Heart right ventricle (tissue), 16 donors: ENCODE results near the gene SLMAP. TPM values are rescaled to one million over a fixed set of nuclear protein-coding genes. Genes with fewer than 3 reads are reported as not detected.

Experiments used
- ATAC-seq, 8 donors: fragments of 200-7000 bp; cut with Tn5 transposase; one replicate each; pipeline ENCODE4 v1.9.1; 2020; ENCODE audit warnings: mild to moderate bottlenecking in 8 of 8, moderate library complexity in 8 of 8, moderate number of reproducible peaks in 1 of 8
- DNase-seq, 2 donors: peaks; one replicate each; pipeline ENCODE4 v3.0.0-alpha.2; 2020
- H3K27ac ChIP-seq, 10 donors: fragments of 200-600 bp; sonication (generic) in 2 of 10; one replicate each; pipeline versions ENCODE4 v1.5.0 to v1.8.0; 2020 to 2022; ENCODE audit warnings: mild to moderate bottlenecking in 3 of 10
- H3K27me3 ChIP-seq, 7 donors: fragments of 200-600 bp; one replicate each; pipeline ENCODE4 v1.8.0; 2021 to 2022; ENCODE audit warnings: mild to moderate bottlenecking in 2 of 7
- H3K36me3 ChIP-seq, 9 donors: fragments of 200-600 bp; sonication (generic) in 1 of 9; one replicate each; pipeline versions ENCODE4 v1.5.0 to v1.8.0; 2020 to 2022; ENCODE audit warnings: mild to moderate bottlenecking in 2 of 9
- H3K4me1 ChIP-seq, 9 donors: fragments of 200-600 bp; sonication (generic) in 1 of 9; one replicate each; pipeline versions ENCODE4 v1.5.0 to v1.8.0; 2020 to 2022; ENCODE audit warnings: mild to moderate bottlenecking in 4 of 9
- H3K4me3 ChIP-seq, 10 donors: fragments of 200-600 bp; sonication (generic) in 2 of 10; one replicate each; pipeline versions ENCODE4 v1.5.0 to v1.8.0; 2020 to 2022; ENCODE audit warnings: mild to moderate bottlenecking in 7 of 10, moderate library complexity in 2 of 10
- H3K9me3 ChIP-seq, 11 donors: fragments of 200-600 bp in 10 of 11; sonication (generic) in 2 of 11; one replicate each; pipeline versions ENCODE4 v1.5.0 to v1.8.0; 2013 to 2022; ENCODE audit warnings: mild to moderate bottlenecking in 2 of 11, control low read depth in 1 of 11, moderate library complexity in 1 of 11
- WGBS, 2 donors: extraction: QIAGEN DNeasy Blood & Tissue Kit; methylation state at CpG; one replicate each; pipeline ENCODE4 v1.1.7; 2013; ENCODE audit warnings: inconsistent platforms in 1 of 2; 5-methylcytosine and 5-hydroxymethylcytosine counted together
- intact Hi-C, 10 donors: fragments of 100-400 bp; cut with DNase I; formaldehyde crosslinking; loops; one replicate each; pipeline versions ENCODE4 v1.11.1 to v1.14.2; 2022
- polyA plus RNA-seq, 2 donors: library from polyadenylated mRNA; stranded (reverse); fragments of 200-250 nt; gene quantifications; one replicate each; pipeline ENCODE4 v1.2.3, GENCODE V29; 2013
- total RNA-seq, 10 donors: library from RNA; stranded (reverse); fragmentation: NEBNext Ultra II Directional in 3 of 10; extraction: Animal tissue kit (Norgen Biotek cat#: 25700) in 3 of 10; gene quantifications; one replicate each; pipeline versions ENCODE4 v1.2.1 to v1.2.4, GENCODE V29; 2021 to 2023
- TF ChIP-seq, protein P1 (sequence below), 9 donors: fragments of 200-600 bp; sonication (generic) in 2 of 9; IDR thresholded peaks; one replicate each; pipeline versions ENCODE4 v1.5.0 to v1.8.0; 2021 to 2022; ENCODE audit warnings: antibody characterized with exemption in 9 of 9, mild to moderate bottlenecking in 5 of 9, moderate library complexity in 1 of 9
- donor health status: Arrhythmogenic right ventricular cardiomyopathy.
- donor health status: ischemic (EF 13 %, LVEDD 7.1; RV severe dilation, severe dysfunction).
- donor health status: healthy with polysubstance abuse.
- donor health status: DM: no; HTN: yes; CAD: no.
- donor health status: DM: no; HTN: no; CAD: no.
- donor health status: ischemic (EF 25% LVEDD 6.9; RV normal size, moderate dysfunction).
- donor health status: ischemic (EF 25% LVEDD 5.7; RV mildly dilated, moderate dysfunction).
- donor health status: healthy.
- donor health status: DM: yes; HTN: yes; CAD: no.
- donor health status: Ischemic cardiomyopathy.
- donor health status: ischemic (EF 35%, LVEDD 5.7; RV mildly dilated, moderate dysfunction).
- donor health status: nonischemic (EF 11% LVEDD 7.7; RV severe dilation, severe dysfunction).
- donor health status: DM: yes; HTN: yes; CAD: no.
- donor health status: PGD.
- donor health status: ischemic (EF 29% LVEDD 5.4; RV normal size, mild dysfunction).
- donor health status: nonischemic (EF 23%, LVEDD 6.1; RV moderate dilation, normal function).

Gene SLMAP
- total and polyA plus RNA-seq, 12 donors = 65.8 to 724 (median 341) TPM

DNA sequence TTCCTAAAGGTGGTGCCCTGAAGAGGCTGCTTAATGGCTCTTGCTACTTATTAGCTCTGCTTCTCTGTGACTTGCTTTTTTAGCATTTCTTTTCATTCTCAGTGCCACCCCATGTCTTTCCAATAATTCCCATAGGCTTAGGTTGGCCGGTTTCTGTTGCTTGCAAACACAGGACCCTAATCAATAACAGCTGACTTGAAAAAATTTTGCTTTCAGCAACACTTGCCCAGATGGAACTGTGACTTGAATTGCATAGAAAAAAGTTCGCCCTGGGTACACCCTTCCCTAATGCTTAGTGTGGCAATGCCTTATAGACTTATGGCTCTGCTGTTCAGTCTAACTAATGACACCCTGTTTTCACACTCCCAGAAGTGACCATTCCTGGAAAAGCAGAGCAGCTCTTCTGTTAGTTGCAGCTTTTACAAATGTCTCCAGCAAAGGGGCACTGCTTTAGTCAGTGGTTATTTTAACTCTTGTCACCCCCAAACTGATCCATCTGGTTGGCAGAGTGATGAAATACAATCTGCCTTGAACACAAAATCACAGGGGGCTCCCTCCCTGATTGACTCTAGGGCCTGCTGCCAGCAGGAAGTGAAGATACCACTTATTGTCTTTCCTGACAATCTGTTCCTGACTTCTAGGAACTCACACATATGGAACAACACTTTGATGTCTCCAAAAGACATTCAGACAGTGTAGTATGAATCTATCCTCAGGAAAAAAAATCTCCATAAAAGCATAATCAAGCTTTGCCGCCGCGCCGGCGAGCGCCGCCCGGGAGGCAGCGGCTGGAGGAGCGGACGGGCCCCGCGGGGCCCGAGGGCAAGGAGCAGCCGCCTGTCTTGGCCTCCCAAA lies 9.7 kb upstream of the SLMAP start:
- ATAC-seq = no peak
- 91% methylated on average over 15 to 16 of the region's 17 CpGs for WGBS, 2 donors
- H3K4me1 ChIP-seq = no peaks in the 10 kb centered on the region
- H3K27me3 ChIP-seq = no peaks in the 10 kb centered on the region
- intact Hi-C loops = no loop called here
- no peaks in the 10 kb centered on the region for H3K9me3 ChIP-seq
- TF ChIP-seq, protein P1, sequence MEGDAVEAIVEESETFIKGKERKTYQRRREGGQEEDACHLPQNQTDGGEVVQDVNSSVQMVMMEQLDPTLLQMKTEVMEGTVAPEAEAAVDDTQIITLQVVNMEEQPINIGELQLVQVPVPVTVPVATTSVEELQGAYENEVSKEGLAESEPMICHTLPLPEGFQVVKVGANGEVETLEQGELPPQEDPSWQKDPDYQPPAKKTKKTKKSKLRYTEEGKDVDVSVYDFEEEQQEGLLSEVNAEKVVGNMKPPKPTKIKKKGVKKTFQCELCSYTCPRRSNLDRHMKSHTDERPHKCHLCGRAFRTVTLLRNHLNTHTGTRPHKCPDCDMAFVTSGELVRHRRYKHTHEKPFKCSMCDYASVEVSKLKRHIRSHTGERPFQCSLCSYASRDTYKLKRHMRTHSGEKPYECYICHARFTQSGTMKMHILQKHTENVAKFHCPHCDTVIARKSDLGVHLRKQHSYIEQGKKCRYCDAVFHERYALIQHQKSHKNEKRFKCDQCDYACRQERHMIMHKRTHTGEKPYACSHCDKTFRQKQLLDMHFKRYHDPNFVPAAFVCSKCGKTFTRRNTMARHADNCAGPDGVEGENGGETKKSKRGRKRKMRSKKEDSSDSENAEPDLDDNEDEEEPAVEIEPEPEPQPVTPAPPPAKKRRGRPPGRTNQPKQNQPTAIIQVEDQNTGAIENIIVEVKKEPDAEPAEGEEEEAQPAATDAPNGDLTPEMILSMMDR (IDR thresholded peaks at IDR 0.05) = no peak
- no peaks in the 10 kb centered on the region for H3K36me3 ChIP-seq
- H3K4me3 ChIP-seq = no peak overlapping the region
- H3K27ac ChIP-seq = no peak overlapping the region
- no peak for DNase-seq

DNA sequence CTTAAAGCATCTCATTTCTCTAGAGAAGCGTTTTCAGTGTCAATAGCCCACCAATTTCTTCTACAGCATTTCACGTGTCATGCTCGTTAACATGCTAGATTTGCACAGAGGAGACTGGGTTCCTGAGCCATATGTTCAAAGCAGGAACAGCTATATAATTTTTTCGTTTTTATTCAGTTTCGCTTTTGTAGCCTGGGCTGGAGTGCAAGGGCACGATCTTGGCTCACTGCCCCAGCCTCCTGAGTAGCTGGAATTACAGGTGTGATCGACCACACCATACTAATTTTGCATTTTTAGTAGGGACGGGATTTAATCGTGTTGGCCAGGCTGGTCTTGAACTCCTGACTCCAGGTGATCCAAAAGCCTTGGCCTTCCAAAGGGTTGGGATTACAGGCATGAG lies 6.6 kb upstream of the SLMAP start:
- no peaks in the 10 kb centered on the region for H3K36me3 ChIP-seq

DNA sequence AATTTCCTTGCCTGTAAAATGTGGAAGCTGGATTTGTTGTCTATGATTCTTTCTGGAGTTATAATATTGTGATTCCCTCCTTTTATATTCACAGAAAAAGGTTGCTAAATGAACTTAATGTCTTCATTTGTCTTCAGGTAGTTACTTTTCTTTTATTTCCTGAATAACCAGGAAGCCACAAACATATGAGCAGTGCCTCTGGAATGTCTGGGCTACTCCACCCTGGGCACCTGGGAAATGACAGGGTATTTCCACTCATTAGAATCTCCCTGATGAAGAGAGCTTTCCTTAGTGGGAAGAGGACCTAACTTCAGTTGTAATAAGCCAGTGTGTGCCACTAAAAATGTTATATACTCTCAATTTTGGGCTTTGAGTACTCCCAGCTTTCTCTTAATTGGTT lies 3.8 kb upstream of the SLMAP start:
- Histone ChIP-seq H3K36me3 (no peaks in the 10 kb centered on the region), H3K4me3 (no peak overlapping the region), H3K4me1 (peaks cover 0 to 6% (median 2%) of the 10 kb centered on the region in 9 donors), H3K9me3 (no peaks in the 10 kb centered on the region), H3K27ac (no peak overlapping the region), H3K27me3 (no peaks in the 10 kb centered on the region)
- TF ChIP-seq, protein P1 (IDR thresholded peaks at IDR 0.05) = no peak
- DNase-seq = no peak
- no peak for ATAC-seq
- intact Hi-C loops = loop anchor here in 1 of 10 donors (10.0 kb wide), 1 partner anchor 58 kb away; the partner anchor contains the start of gene DENND6A

More for the DNA sequence above, 6.6 kb upstream of the SLMAP start:
- Histone ChIP-seq H3K27me3 (no peaks in the 10 kb centered on the region), H3K4me1 (peaks cover 0 to 3% (median 0%) of the 10 kb centered on the region in 9 donors), H3K9me3 (no peaks in the 10 kb centered on the region), H3K27ac (no peak overlapping the region), H3K4me3 (no peak overlapping the region)
- intact Hi-C loops = no loop called here
- TF ChIP-seq, protein P1 (IDR thresholded peaks at IDR 0.05) = no peak
- 94 to 95% methylated on average over 9 of the region's 9 CpGs for WGBS, 2 donors
- DNase-seq (no peak), ATAC-seq (no peak)

DNA sequence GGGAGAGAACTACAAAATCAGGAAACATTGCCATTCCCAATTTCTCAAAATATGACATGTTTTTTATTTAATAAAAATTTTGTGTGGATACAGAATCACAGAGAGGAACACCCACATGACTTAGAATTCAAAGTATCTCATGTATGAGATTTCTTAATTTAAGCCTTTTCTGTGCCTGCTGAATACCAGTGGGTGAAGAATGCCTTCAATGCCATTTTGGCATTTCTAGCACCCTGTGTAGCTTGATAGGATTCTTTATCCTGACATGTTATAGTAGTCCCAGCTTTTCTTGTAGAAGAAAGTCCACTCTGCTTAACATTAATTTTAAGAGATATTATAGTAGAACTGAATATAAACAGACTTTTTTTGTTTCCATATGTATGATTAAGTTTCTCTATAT lies 3.1 kb upstream of the SLMAP start:
- intact Hi-C loops = loop anchor here in 1 of 10 donors (10.0 kb wide), 1 partner anchor 58 kb away; the partner anchor contains the start of gene DENND6A
- Histone ChIP-seq H3K36me3 (no peaks in the 10 kb centered on the region), H3K27ac (no peak overlapping the region), H3K27me3 (no peaks in the 10 kb centered on the region), H3K9me3 (no peaks in the 10 kb centered on the region), H3K4me1 (peaks cover 0 to 13% (median 9%) of the 10 kb centered on the region in 9 donors), H3K4me3 (no peak overlapping the region)
- DNase-seq (no peak), ATAC-seq (no peak)
- TF ChIP-seq, protein P1 (IDR thresholded peaks at IDR 0.05) = no peak
